Measurements from ENCODE around the gene CNPY3. TPM values are rescaled to one million over a fixed set of nuclear protein-coding genes. Genes with fewer than 3 reads are reported as not detected.

The CNPY3 gene
- total and polyA plus RNA-seq, 10 of the 15 experiments (the other 5 are each of a cell fraction or from before 2014, with no cell fraction given): 7.2 to 102 (median 73.6) TPM

- no peak for TF ChIP-seq BMI1 (IDR thresholded peaks at IDR 0.05; ENCODE audit: borderline replicate concordance)
- TF ChIP-seq RAD51 (IDR thresholded peaks at IDR 0.05): no peak
- TF ChIP-seq SMARCA5 (IDR thresholded peaks at IDR 0.05): no peak
Measured at GRCh38 chr6:42968126-42968701, 38.9 kb downstream of the CNPY3 start (continued).

GRCh38 chr6:42968783-42969182 lies 39.5 kb downstream of the CNPY3 start:
- TF ChIP-seq TAF1 (IDR thresholded peaks at IDR 0.05; ENCODE audit: borderline replicate concordance, low read depth, low read length) (no peak), BMI1 (IDR thresholded peaks at IDR 0.05; ENCODE audit: borderline replicate concordance) (no peak), PAX5 (IDR thresholded peaks at IDR 0.05; ENCODE audit: borderline replicate concordance, low read depth, low read length) (no peak)
- H3K79me2 ChIP-seq (ENCODE audit: control insufficient read depth, insufficient read depth, low read length): no peaks in the 10 kb centered on the region
- FAIRE-seq (no peak), ATAC-seq (no peak), DNase-seq (ENCODE audit: low read depth, low spot score) (no peak)
- H3K36me3 ChIP-seq (ENCODE audit: control insufficient read depth in 2 of 2, insufficient read depth in 2 of 2, low read length in 1 of 2): no peaks in the 10 kb centered on the region; a peak in 3 of 4 replicates
- H3K4me2 ChIP-seq (ENCODE audit: control insufficient read depth, insufficient read depth): no peak overlapping the region
- H3K9ac ChIP-seq (ENCODE audit: control insufficient read depth, insufficient read depth, low read length): no peak overlapping the region
- ChIA-PET POLR2A (no interaction called here), RAD21 (ENCODE audit: unreplicated experiment) (no interaction called here), CTCF (interaction anchor here (1.1 kb wide), 1 partner anchor 68 kb away, joined by 4 read pairs; no protein-coding TSS in a partner anchor), SMC1A (ENCODE audit: uncharacterized antibody, unreplicated experiment) (no interaction called here)
- no peak overlapping the region for H3K4me3 ChIP-seq
- no peaks in the 10 kb centered on the region for H3K9me3 ChIP-seq (replicated peaks; ENCODE audit: control insufficient read depth, insufficient read depth, low read length)
- in situ Hi-C loops (cut with MboI) (no loop called here), intact Hi-C loops (cut with micrococcal nuclease; ENCODE audit: unreplicated experiment) (no loop called here)
- no peaks in the 10 kb centered on the region for H4K20me1 ChIP-seq (ENCODE audit: control insufficient read depth, insufficient read depth)
- WGBS (ENCODE audit: insufficient coverage, insufficient replicate concordance, low lambda C conversion rate, missing lambda C conversion rate): 71% methylated on average over 4 of the region's 4 CpGs
- H2AFZ ChIP-seq (ENCODE audit: control insufficient read depth, low read depth, low read length): no peak overlapping the region
- no peaks in the 10 kb centered on the region for H3K4me1 ChIP-seq (ENCODE audit: control insufficient read depth, insufficient read depth, low read length)
- H3K27me3 ChIP-seq (replicated peaks in 1 of 2; ENCODE audit: control insufficient read depth in 2 of 2, insufficient read depth in 2 of 2, low read length in 1 of 2): no peaks in the 10 kb centered on the region
- no TSS peak for BruUV-seq (replicated peaks)
- H3K27ac ChIP-seq (ENCODE audit: control insufficient read depth, insufficient read depth): no peak overlapping the region

- RAD21 ChIA-PET (ENCODE audit: unreplicated experiment): no interaction called here
- in situ Hi-C loops (cut with MboI) (no loop called here), intact Hi-C loops (cut with micrococcal nuclease; ENCODE audit: unreplicated experiment) (no loop called here)
- SMC1A ChIA-PET (ENCODE audit: uncharacterized antibody, unreplicated experiment): no interaction called here
- Histone ChIP-seq H3K9ac (ENCODE audit: control insufficient read depth, insufficient read depth, low read length) (no peak overlapping the region), H3K79me2 (ENCODE audit: control insufficient read depth, insufficient read depth, low read length) (no peaks in the 10 kb centered on the region), H2AFZ (ENCODE audit: control insufficient read depth, low read depth, low read length) (no peak overlapping the region), H3K27ac (ENCODE audit: control insufficient read depth, insufficient read depth) (no peak overlapping the region), H3K36me3 (ENCODE audit: control insufficient read depth in 2 of 2, insufficient read depth in 2 of 2, low read length in 1 of 2) (no peaks in the 10 kb centered on the region; a peak in 3 of 4 replicates), H3K4me1 (ENCODE audit: control insufficient read depth, insufficient read depth, low read length) (no peaks in the 10 kb centered on the region), H4K20me1 (ENCODE audit: control insufficient read depth, insufficient read depth) (no peaks in the 10 kb centered on the region), H3K4me2 (ENCODE audit: control insufficient read depth, insufficient read depth) (no peak overlapping the region), H3K9me3 (replicated peaks; ENCODE audit: control insufficient read depth, insufficient read depth, low read length) (no peaks in the 10 kb centered on the region), H3K27me3 (replicated peaks in 1 of 2; ENCODE audit: control insufficient read depth in 2 of 2, insufficient read depth in 2 of 2, low read length in 1 of 2) (no peaks in the 10 kb centered on the region), H3K4me3 (no peak overlapping the region)
- DNase-seq (ENCODE audit: low read depth, low spot score) (no peak), FAIRE-seq (no peak), ATAC-seq (no peak)
- POLR2A ChIA-PET: no interaction called here
- no TSS peak for BruUV-seq (replicated peaks)
- TF ChIP-seq BACH1 (IDR thresholded peaks at IDR 0.05; ENCODE audit: borderline replicate concordance): no peak
- TF ChIP-seq RFX5 (IDR thresholded peaks at IDR 0.05; ENCODE audit: low read depth, low read length): no peak
- WGBS (ENCODE audit: insufficient coverage, insufficient replicate concordance, low lambda C conversion rate, missing lambda C conversion rate): 96% methylated on average over 2 of the region's 2 CpGs
- CTCF ChIA-PET: no interaction called here
Measured at GRCh38 chr6:42969431-42969830, 40.2 kb downstream of the CNPY3 start.

Data from GM12878 (cell line).